NCI-H1092 treated with DMSO at 0.1 percent for 48 hours (cell line): ENCODE measurements around the gene STIP1.

Experiments
- DNase-seq: peaks from one replicate; lab custom pipeline; 2025; lab: John Stamatoyannopoulos, UW

Gene STIP1

GRCh38 chr11:64250415-64251015, 64.5 kb downstream of the STIP1 start:
- peak; percentile 65 for DNase-seq

DNA sequence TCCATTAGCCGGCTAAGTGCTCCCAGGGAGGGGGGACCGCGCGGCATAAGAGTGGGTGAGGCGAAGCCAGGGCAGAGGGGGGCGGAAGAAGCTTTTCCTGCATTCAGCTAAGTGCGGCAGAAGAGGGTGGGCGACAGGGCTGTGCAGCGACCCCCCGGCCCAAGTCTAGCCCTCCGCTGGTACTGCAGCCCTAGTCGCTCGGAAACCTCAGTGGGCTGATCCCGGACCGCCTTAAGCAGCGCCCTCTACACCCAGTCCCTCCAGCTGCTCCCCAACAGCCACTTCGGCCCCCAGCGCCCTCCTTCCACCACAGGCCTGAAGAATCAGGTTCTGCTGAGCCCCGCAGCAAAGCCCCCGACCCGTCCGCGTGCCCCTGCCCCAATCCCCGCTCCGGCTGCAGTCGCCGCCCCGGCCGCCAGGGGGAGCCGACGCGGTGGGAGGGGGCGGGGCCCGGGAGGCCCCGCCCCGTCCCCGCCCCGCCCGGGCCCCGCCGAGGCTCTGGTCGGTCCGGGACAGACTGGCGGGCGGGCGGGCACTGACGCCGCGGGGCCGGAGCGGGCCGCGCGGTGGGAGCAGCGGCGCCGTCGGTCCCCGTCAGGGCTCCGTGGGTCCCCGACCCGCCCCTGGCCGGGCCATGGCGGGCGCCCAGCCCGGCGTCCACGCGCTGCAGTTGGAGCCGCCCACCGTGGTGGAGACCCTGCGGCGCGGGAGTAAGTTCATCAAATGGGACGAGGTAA, 65.2 kb downstream of the STIP1 start, which contains the start of gene PLCB3:
Gene PLCB3 (plus strand): TSS at position 515 of the 737 bp plus-strand sequence. CDS start 120 bp downstream, at position 635.
- DNase-seq = peak; percentile 65

DNA sequence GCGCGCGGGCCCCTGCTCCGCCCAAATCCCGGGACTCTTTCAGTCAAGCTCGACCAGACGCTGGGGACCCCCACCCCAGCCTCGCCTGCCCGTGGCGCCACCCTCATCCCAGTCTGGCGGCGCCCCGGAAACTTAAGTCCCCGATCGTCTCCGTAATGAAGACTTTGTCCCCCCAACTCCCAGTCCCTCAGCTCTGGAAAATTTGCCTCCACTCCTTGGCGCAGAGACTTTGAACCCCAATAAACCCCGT, 65.7 kb downstream of the STIP1 start:
- no peak for DNase-seq

- DNase-seq = no peak
Measured at GRCh38 chr11:64252003-64252872, 66.3 kb downstream of the STIP1 start.

DNA sequence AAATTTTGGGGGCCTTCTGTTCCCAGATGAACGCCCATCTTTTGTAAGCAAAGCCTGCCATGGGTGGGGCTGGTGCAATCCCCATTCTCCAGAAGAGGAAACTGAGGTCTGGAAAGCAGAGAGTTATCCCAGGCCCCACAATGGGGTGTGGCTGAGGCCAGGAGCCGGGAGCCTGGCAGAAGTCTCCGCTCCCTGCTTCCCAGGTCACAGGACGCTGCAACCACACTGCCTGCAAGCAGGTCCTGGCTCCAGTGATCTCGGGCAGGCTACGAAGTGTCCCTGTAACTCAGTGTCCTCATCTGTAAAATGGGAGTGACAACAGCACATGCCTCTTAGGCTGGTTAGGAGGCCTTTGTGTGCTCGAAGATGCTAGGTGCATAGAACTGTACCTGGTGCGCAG, 67.1 kb downstream of the STIP1 start:
- DNase-seq = no peak

DNA sequence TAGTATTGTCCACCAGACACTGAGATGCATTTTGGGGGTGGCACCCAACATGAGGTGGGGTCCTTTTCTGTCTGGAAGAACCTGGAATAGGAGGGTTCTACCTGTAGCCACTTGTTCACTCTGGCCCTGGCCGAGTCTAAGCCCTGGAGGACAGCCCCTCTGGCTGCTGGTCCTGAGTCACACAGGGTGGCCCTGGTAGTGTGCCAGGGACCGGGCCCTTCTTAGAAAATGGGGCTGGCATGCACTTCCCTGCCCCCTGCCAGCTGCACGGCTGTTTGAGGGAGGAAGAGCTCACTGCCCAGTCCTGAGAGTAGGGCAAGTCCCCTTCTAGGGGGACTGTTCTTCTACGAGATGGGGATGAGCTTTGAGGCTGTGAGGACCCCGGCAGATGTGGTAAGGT, 67.5 kb downstream of the STIP1 start:
- no peak for DNase-seq
